CD4-positive, alpha-beta T cell treated with Interleukin-15 for 4 hours (primary cell): Measurements from ENCODE around the gene RPH3AL.
"Not testable (repeated sequence)": the region's sequence is repeated elsewhere in the genome, so short reads cannot be mapped to it uniquely, and the experiment has no call there.

Experiments
- DNase-seq: peaks from one replicate; pipeline ENCODE4 v3.0.0-alpha.2; 2020; ENCODE audit warnings: low spot score

Gene RPH3AL

DNA sequence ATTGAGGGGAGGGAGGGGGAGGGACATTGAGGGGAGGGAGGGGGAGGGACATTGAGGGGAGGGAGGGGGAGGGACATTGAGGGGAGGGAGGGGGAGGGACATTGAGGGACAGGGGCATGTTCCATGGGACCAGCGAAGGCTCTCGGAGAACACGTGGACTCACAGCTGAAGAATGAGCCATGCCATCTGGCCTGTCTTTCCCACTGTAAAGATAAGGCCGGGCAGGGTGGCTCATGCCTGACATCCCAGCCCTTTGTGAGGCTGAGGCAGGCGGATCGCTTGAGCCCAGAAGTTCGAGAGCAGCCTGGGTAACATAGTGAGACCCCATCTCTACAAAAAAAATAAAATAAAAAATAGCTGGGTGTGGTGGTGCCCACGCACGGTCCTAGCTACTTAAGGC, 32.5 kb downstream of the RPH3AL start:
- DNase-seq: no peak

DNA sequence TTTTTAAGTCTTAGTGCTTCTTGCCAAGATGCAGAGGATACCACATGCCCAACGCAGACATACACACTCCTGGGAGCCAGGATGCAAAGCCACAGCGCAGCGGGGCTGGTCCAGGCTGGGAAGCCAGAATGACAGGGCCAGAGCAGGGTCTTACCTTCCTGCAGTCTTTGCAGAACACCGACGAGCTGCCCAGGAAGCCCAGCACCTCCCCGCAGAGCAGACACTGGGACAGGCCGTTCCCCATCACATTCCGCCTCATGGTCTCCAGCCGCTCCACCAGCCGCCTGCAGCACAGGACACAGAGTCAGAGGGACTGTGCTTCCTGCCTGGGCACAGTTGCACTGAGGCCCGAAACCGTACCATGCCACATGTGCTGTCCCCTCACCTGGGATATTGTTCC, 33.3 kb downstream of the RPH3AL start:
- DNase-seq: no peak

DNA sequence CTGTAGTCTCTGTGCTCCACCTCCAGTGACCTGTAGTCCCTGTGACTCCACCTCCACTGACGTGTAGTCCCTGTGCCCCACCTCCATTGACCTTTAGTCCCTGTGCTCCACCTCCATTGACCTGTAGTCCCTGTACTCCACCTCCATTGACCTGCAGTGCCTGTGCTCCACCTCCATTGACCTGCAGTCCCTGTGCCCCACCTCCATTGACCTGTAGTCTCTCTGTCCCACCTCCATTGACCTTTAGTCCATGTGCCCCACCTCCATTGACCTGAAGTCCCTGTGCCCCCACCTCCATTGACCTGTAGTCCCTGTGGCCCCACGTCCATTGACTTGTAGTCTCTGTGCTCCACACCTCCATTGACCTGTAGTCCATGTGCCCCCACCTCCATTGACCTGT, 35.5 kb downstream of the RPH3AL start:
- not testable (repeated sequence) for DNase-seq

DNA sequence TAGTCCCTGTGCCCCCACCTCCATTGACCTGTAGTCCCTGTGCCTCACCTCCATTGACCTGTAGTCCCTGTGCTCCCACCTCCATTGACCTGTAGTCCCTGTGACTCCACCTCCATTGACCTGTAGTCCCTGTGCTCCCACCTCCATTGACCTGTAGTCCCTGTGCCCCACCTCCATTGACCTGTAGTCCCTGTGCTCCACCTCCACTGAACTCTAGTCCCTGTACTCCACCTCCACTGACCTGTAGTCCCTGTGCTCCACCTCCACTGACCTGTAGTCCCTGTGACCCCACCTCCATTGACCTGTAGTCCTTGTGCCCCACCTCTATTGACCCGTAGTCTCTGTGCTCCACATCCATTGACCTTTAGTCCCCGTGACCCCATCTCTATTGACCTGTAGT, 37.2 kb downstream of the RPH3AL start:
- DNase-seq: not testable (repeated sequence)

DNA sequence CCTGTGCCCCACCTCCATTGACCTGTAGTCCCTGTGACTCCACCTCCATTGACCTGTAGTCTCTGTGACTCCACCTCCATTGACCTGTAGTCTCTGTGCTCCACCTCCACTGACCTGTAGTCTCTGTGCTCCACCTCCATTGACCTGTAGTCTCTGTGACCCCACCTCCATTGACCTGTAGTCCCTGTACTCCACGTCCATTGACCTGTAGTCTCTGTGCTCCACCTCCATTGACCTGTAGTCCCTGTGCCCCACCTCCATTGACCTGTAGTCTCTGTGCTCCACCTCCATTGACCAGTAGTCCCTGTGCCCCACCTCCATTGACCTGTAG, 38.0 kb downstream of the RPH3AL start:
- not testable (repeated sequence) for DNase-seq

DNA sequence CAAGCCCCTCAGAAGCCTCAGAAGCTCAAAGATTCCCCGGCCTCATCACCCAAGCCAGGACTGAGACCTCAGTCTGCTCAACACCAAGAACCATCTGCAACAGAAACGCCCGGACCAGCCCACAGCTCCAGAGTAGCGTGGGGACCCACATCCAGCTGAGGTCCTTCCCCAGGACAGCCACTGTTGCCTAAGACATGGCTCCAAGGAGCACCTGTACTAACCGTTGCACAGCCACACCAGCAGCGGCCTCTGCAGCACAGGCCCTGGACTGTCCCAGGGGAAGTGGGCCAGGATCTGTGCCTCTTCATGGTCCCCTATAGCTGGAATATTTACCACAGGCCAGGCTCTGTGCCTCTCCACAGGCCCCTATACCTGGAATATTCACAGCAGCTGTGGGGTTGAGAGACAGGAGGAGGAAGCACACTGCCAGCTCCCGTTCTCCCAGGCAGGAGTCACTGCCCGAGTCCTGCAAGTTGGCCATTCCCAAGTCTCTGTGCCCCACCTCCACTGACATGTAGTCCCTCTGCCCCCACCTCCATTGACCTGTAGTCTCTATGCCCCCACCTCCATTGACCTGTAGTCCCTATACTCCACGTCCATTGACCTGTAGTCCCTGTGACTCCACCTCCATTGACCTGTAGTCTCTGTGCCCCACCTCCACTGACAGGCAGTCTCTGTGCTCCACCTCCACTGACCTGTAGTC, 38.5 kb downstream of the RPH3AL start:
- DNase-seq: no peak

DNA sequence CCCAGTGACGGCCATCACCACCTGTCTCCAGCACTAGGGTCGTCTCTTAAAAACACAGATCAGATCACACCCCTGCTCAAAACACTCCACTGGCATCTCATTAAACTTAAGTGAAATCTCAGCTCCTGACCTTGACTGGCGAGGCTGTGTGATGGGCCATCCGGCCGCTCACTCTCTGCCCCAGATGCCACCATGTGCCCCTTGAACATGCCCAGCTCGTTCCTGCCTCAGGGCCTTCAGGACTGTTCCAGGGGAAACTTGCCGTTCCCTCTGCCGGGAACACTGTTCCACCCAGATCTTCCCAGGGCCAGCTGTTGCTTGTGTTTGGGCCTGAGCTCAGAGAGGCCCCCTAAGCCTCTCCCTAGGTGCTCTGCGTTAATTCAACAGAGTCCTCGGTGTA, 39.4 kb downstream of the RPH3AL start:
- no peak for DNase-seq

DNA sequence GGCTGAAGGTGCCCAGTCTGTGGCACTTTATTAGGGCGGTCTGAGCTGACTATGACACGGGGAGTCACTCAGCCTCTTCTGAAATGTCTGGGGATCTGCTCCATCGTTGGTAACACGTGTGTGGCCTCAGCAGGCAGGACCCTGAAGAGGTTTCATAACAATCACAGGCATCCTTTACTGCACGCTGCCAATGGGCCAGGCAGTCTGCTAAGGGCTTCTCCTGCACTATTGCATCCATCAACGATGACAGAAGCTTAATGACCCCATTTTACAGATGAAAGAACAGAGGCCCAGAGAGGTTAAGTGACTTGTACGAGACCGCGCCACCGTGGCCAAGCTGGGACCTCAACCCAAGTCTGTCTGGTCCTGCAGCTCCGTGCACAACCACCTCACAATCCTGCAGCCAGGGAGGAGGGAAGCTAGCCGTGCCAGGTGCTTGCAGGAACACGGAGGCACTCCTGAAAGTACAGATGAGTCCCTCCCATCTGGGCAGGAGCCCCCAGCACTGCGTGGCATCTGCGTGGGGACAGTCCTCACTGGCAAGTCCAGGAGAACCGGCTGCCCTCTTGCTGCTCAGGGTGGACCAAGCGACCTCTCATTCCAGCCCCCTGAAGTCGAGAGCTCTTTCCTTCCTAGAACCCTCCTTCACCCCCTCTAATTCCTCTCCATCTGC, 40.0 kb downstream of the RPH3AL start:
- DNase-seq: no peak

DNA sequence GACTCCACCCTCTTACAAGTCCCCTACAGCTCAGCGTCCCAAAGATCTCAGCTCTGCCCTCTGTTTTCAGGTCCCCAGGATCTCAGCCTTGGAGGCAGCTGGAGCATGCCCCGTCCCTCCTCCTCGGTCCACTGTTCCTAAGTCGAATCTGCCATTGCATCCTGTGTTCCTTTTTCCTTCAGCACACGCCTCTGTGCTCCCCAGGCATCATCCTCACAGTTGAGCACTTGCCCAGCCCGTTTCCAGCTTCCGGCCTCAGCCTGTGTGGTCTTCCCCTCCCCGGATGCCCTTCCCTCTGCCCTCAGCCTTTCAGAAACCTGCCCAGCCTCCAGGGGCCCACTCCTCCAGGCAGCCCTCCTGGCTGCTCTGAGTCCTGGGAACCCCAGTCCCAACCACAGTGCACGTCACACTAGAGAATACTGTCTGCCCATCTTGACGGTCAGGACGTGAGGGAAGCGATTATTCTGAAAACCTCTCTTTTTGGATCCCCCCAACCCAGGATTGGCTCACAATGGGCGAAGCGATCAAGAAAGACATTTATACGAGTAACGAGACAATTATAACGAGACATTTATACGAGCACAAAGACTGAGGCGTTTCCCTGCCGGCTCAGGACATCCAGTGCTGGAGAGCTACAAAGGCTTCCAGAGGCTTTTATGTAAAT, 41.4 kb downstream of the RPH3AL start:
- DNase-seq: no peak

DNA sequence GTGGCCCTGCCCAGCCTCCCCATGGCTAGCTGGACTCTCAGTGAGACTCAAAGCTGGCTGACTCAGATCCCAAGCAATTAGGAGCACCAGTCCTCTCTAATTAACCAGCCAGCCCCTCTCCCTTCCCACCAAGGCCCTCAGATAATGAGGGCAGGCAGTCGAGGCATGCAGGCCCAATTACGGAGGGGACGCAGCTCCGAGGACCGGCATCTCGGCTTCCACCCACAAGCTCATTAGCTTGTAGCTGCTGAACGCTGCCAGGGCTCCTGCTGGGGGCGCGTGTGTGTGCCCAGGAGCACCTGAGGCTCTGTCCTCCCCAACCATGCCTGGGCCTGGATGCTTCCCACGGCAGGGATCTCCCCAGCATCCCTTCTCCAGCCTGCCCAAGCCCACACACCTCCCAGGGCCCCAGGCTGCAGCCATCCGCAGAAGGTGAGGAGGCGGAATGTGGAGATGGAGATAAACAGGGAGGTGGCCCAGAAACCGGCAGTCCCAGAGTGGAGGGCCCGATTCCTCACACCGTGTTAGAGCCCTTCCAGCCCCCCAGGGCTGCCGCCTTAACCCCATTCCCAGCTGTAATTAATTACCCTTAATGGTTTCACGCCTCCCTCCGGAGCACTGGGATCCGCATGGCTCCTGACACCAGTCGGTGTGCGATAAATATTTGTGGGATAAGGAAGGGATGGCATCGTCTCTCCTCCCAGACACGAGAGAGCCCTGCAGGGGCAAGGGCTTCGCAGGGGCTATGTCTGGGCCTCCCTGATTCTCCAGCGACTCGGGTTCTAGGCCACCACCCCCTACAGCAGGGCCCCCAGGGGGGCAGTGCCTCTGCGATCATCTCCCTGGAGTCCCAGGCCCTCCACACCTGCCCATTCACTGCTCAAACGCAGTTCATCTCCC, 42.2 kb downstream of the RPH3AL start:
- no peak for DNase-seq

DNA sequence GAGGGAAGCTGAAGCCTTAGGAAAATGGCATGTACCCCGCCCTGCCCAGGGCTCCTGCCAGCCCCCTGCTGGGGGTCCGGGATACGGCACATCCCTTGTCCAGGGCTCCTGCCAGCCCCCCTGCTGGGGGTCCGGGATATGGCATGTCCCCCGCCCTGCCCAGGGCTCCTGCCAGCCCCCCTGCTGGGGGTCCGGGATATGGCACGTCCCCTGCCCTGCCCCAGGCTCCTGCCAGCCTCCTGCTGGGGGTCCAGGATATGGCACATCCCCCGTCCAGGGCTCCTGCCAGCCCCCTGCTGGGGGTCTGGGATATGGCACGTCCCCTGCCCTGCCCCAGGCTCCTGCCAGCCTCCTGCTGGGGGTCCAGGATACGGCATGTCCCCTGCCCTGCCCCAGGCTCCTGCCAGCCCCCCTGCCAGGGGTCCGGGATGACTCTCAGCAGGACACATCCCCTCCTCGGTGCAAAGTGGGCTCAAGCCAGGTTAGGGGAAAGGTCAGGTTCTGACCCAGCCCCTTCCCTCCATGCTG, 43.2 kb downstream of the RPH3AL start:
- DNase-seq: no peak

DNA sequence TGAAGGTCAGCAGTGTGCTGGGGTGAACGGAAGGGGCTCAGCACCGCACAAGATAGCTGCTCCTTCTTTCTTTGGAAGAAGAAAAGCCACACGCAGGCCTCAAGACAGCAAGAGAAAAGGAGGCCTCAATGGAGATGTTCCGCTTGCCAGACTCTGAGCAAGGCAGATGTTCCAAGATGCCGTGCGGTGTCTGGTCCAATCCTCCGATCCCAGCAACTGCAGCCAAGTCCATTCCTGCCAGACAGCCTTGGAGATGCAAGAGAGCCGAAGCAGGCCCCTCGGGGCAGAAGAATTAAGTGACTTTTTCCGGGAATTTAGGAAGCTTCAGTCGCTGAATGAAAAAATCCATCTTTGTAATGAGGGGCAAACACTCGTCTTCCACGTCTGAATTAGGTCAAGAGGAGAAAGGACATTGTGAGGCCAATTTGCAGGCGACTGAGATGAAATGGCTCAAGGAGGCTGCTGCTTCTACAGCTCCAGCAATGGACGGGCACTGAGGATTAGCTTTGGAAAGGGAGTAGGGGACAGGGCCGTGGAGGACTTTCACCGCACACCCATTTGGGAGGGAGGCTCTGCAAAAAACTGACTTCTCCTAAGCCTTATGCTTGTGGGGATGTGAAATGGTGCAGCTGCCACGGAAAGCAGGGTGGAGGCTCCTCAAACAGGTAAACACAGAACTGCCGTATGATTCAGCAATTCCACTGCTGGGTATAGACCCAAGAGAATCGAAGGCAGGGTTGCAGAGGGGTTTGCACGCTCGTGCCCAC, 44.7 kb downstream of the RPH3AL start:
- no peak for DNase-seq

DNA sequence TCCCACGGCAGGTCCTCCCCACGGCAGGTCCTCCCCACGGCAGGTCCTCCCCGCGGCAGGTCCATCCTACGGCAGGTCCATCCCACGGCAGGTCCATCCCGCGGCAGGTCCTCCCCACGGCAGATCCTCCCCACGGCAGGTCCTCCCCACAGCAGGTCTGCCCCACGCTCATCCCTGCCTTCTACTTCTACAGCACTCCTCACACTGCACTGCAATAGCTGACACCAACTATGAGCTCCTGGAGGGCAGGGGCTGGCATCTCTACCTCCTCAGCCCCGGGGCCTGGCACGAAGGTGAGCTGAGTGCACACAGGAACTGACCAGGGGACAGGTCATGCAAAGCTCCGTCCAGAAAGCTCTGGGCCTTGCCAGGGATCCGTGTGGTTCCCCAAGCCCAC, 45.3 kb downstream of the RPH3AL start:
- no peak for DNase-seq

DNA sequence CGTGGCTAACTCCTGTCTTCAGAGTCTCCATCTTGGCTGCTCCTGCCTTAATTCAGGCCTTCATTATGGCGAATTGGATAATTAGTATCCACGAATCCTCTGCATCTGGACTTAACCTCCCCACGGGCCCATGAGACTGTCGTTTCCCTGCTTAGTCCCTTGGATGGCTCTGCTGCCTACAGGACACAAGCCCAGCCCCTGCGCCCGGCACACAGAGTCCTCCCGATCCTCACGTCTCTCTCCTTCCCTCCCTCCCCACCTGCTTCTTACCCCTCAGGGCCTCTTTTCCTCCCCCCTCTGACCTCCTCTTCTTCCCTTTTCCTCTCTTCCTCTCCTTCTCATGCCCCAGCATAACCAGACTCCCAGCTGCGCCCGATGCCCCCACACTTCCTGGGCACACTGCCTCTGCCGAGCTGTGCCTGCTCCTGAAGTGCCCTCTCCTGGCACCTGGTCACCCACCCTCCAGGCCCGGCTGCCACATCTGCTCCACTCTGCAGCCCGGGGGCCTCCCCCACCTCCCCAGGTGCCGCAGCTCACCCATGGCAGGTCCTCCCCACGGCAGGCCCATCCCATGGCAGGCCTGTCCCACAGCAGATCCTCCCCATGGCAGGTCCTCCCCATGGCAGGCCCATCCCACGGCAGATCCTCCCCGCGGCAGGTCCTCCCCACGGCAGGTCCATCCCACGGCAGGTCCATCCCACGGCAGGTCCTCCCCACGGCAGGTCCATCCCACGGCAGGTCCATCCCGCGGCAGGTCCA, 45.9 kb downstream of the RPH3AL start:
- DNase-seq: no peak

DNA sequence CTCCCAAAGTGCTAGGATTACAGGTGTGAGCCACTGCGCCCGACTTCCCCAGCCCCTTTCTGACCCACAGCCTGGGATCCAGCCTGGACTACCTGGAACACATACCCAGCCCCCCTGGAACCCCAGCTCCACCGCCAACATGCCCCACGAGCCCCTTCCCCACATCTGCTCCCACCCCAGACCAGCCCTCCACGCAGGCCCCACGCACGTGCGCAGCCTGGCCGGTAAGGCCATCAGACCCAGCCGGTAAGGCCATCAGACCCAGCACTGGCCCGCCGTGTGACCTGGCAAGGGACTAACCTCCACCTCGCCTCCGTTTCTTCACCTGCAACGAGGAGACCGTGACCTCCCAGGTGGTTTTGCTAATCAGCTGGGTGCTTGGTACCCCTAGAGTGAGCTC, 46.5 kb downstream of the RPH3AL start:
- no peak for DNase-seq

DNA sequence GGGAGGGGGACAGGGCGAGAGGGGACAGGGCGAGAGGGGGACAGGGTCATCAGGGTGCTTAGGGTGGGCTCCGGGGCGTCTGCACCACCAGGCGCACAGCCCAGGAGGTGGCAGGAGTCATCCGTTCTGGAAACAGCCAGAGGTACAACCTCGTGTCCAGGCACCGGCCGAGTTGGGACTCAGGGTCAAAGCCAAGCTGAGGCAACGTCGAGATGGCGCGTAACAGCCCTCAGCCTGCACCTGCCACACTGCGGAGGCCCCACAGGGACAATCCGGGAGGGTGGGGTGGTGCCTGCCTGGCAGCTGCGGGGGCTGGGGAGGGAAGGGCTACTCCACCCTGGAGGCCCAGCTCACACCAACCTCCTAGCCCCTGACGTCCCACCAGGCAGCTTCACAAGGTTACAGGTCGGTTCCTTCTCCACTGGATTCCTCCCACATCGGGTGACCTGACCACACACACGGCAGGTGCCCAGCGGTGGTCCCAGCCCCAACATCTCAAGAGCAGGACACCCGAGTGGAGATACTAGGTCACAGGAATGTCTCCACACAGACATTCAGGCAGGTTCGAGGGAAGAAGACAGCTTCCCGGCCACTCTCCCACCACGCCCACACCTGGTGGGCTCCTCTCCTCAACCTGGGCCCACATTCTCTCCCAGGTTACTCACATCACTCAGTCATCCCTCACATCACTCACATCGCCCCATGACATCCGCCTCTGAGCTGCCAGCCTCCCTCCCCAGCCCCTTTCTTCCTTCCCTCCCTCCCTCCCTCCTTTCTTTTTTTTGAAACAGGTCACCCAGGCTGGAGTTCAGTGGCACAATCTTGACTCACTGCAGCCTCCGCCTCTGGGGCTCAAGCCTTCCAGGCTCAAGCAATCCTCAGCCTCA, 47.3 kb downstream of the RPH3AL start:
- no peak for DNase-seq

DNA sequence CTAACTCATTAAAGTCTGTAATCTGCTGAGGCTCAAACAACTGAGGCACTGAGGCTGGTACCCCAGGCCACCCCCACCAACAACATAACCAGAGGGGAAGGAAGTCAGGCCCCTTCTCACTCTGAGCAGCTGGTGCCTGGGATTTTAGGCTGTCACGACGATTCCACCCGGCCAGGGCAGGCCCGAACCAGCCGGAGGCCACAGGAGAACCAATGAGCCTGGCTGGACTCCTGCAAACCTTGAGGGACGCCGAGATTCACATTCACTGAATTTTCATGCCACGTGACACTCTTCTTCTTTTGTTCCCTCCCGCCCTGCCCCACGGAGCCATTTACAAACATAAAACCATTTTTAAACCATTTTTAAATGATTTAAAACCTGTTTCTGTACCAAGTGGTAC, 48.1 kb downstream of the RPH3AL start:
- no peak for DNase-seq

DNA sequence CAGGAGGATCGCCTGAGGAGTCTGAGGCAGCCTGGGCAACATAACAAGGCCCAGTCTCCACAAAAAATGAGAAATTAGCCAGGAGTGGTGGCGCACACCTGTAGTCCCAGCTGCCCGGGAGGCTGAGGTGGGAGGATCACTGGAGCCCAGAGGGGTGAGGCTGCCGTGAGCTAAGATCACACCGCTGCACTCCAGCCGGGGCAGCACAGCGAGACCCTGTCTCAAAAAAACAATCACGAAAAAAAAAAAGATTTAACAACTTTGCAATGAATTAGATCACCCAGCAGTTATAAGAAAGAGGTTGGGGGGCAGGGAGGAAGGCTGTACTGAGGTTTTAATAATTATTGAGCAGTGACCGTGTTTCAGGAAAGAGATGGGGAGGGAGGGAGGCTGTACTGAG, 49.4 kb downstream of the RPH3AL start:
- no peak for DNase-seq

DNA sequence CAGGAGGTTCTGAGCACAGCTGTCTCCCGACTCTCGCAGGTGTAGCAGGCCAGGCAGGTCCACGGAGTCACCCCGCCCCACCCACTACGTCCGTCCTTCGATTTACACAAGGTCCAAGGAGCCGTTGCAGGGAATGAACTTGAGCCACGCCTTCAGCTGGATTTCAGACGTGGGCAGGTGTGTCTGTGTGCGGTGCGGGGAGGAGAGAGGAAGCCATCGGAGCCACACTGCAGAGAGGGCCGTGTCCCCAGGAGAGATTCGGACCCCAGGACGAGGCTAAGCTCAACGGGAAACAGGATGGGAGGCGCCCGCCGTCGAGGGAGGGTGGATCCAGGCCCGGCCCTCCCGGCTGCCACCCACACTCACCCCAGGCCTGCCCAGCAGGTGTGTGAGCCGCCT, 50.3 kb downstream of the RPH3AL start:
- no peak for DNase-seq
